Esophagus muscularis mucosa (tissue), 4 donors: Measurements from ENCODE around the gene HIC1. TPM values are rescaled to one million over a fixed set of nuclear protein-coding genes. Genes with fewer than 3 reads are reported as not detected.

ENCODE experiments used
- DNase-seq: peaks from one replicate; pipeline ENCODE4 v3.0.0-alpha.2; 2017; ENCODE audit errors: extremely low spot score
- H3K27ac ChIP-seq, 4 donors: fragments of 200-600 bp; sonication (generic); replicated peaks in 1 of 4; 1 replicate in 3 of 4; 2 replicates in 1 of 4; pipeline ENCODE4 v1.5.1; 2016 to 2019; ENCODE audit warnings: mild to moderate bottlenecking in 1 of 4
- H3K27me3 ChIP-seq, 4 donors: fragments of 200-600 bp; sonication (generic); one replicate each; pipeline versions ENCODE4 v1.5.1 to v1.6.0; 2016 to 2019
- H3K36me3 ChIP-seq, 4 donors: fragments of 200-600 bp; sonication (generic); one replicate each; pipeline ENCODE4 v1.5.1; 2016 to 2019
- H3K4me1 ChIP-seq, 4 donors: fragments of 200-600 bp; sonication (generic); one replicate each; pipeline ENCODE4 v1.5.1; 2016 to 2019
- H3K4me3 ChIP-seq, 4 donors: fragments of 200-600 bp; sonication (generic); 1 replicate in 2 of 4; 2 replicates in 2 of 4; pipeline ENCODE4 v1.5.1; 2016 to 2019; ENCODE audit warnings: mild to moderate bottlenecking in 4 of 4, moderate library complexity in 1 of 4
- H3K9me3 ChIP-seq, 4 donors: fragments of 200-600 bp; sonication (generic); 1 replicate in 3 of 4; 2 replicates in 1 of 4; pipeline ENCODE4 v1.5.1; 2016 to 2019
- EP300 ChIP-seq: sonication (generic); formaldehyde crosslinking; IDR thresholded peaks from one replicate; pipeline ENCODE4 v1.6.1; 2017; ENCODE audit warnings: antibody characterized with exemption
- POLR2A ChIP-seq: fragments of 450-650 bp; IDR thresholded peaks from one replicate; pipeline ENCODE4 v1.6.1; 2017; ENCODE audit warnings: antibody characterized with exemption, moderate library complexity, mild to moderate bottlenecking, low read depth
- POLR2AphosphoS5 ChIP-seq, 2 donors: sonication (generic); formaldehyde crosslinking; IDR thresholded peaks; one replicate each; pipeline ENCODE4 v1.6.1; 2017; ENCODE audit warnings: antibody characterized with exemption in 2 of 2
- WGBS: methylation state at CpG from one replicate; pipeline ENCODE4 v1.1.5; 2018; 5-methylcytosine and 5-hydroxymethylcytosine counted together
- intact Hi-C: fragments of 100-400 bp; cut with DNase I; formaldehyde crosslinking; loops from one replicate; pipeline ENCODE4 v1.15.1; 2023
- total RNA-seq, 4 donors: library from RNA; depleted of rRNA; stranded (reverse); fragments of >200 nt; gene quantifications; one replicate each; pipeline versions ENCODE4 v1.1.0 to v1.2.1, GENCODE V29; 2016
- TF ChIP-seq, protein P1 (sequence below), 3 experiments: fragments of 200-600 bp in 2 of 3; fragments of 450-650 bp in 1 of 3; sonication (generic) in 2 of 3; IDR thresholded peaks; one replicate each; pipeline ENCODE4 v1.5.1; 2017 to 2019; ENCODE audit warnings: antibody characterized with exemption in 3 of 3, mild to moderate bottlenecking in 2 of 3, moderate library complexity in 1 of 3

The HIC1 gene
- total RNA-seq, 4 donors from 2014 or later, result 48.6 to 86.4 (median 54.9) TPM

DNA sequence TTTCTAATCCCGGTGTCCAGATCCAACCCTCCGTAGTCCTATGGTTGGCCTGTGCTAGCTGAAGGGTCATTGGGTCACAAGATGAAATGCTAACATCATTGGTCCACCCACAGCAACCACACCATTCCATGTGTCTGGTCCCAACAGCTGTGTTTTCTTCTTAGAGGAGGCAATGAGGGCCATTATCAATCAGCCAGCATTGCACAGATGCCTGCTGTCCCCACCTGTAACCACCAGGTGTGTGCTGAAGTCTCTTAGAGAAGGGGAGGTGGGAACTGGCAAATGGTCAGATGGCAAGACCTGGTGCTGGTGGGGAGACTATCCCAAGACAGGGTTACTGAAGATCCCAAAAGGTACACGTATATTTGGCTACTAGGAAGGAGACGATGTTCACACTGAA is 37.4 kb downstream of the HIC1 start:
- WGBS, result 87% methylated on average over 4 of the region's 4 CpGs
- peaks cover 0 to 9% (median 0%) of the 10 kb centered on the region in 4 donors for H3K36me3 ChIP-seq
- H3K27me3 ChIP-seq, result no peaks in the 10 kb centered on the region
- no peak for DNase-seq
- no peaks in the 10 kb centered on the region for H3K9me3 ChIP-seq
- no peak for TF ChIP-seq EP300
- TF ChIP-seq POLR2AphosphoS5 (IDR thresholded peaks at IDR 0.05), result no peak
- TF ChIP-seq POLR2A, result no peak
- TF ChIP-seq, protein P1, sequence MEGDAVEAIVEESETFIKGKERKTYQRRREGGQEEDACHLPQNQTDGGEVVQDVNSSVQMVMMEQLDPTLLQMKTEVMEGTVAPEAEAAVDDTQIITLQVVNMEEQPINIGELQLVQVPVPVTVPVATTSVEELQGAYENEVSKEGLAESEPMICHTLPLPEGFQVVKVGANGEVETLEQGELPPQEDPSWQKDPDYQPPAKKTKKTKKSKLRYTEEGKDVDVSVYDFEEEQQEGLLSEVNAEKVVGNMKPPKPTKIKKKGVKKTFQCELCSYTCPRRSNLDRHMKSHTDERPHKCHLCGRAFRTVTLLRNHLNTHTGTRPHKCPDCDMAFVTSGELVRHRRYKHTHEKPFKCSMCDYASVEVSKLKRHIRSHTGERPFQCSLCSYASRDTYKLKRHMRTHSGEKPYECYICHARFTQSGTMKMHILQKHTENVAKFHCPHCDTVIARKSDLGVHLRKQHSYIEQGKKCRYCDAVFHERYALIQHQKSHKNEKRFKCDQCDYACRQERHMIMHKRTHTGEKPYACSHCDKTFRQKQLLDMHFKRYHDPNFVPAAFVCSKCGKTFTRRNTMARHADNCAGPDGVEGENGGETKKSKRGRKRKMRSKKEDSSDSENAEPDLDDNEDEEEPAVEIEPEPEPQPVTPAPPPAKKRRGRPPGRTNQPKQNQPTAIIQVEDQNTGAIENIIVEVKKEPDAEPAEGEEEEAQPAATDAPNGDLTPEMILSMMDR (IDR thresholded peaks at IDR 0.05), result no peak
- intact Hi-C loops, result no loop called here
- H3K27ac ChIP-seq, result peak overlapping the region in 2 of 4 donors; percentile 5 to 87
- H3K4me1 ChIP-seq, result peaks cover 51 to 55% (median 54%) of the 10 kb centered on the region in 4 donors
- no peak overlapping the region for H3K4me3 ChIP-seq

DNA sequence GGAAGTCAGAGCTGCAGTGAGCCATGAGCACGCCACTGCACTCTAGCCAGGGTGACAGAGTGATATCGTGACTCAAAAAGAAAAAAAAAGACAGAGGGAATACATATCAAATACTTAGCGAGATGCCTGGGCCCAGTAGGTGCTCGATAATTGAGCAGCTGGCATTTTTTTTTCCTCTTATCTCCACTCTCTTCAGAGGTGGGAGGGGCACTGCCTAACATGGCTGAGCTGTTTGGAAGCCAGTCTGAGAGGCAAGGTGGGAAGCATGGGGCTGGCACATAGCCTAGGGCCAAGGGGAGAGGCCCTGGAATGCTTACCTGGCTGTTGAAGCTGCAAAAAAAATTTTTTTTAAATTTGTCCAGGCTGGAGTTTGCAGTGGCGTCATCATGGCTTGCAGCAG is 38.4 kb downstream of the HIC1 start:
- TF ChIP-seq POLR2AphosphoS5 (IDR thresholded peaks at IDR 0.05), result no peak
- TF ChIP-seq, protein P1 (IDR thresholded peaks at IDR 0.05), result no peak
- no peak for TF ChIP-seq POLR2A
- TF ChIP-seq EP300, result no peak
- 71% methylated on average over 5 of the region's 5 CpGs for WGBS
- Histone ChIP-seq H3K4me1 (peaks cover 40 to 44% (median 43%) of the 10 kb centered on the region in 4 donors), H3K27ac (no peak overlapping the region), H3K27me3 (no peaks in the 10 kb centered on the region), H3K9me3 (no peaks in the 10 kb centered on the region), H3K4me3 (no peak overlapping the region), H3K36me3 (peaks cover 0 to 9% (median 0%) of the 10 kb centered on the region in 4 donors)
- intact Hi-C loops, result no loop called here
- DNase-seq, result no peak

DNA sequence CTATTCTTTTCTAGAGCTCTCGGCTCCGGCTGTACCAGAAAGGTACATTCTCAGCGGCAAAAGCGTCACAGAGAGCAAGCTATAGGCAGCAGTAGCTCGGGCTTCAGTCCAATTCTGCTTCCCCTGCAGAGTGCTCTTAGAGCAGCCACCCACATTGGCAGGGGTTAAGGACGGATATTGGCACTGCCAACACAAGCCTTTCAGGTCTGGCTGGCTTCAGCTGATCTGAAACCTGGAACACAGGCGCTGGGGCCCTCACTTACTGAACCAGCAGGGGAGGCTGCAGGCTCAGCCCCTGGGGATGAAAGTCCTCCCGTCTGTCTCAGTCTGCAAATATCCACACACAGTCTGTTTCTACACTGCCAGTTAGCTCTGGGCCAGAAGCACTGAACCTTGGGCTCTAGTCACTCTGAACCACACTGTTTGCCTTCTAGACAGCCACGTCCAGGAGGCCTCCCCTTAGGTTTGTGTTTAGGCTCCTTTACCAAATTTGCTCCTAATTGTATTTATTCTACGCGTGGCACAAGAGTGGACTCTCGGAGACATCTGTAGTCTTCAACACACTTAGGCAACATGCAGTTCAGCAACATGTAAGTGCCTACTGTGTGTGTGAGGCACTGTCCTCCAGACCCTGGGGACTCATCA is 40.1 kb downstream of the HIC1 start:
- intact Hi-C loops, result no loop called here

DNA sequence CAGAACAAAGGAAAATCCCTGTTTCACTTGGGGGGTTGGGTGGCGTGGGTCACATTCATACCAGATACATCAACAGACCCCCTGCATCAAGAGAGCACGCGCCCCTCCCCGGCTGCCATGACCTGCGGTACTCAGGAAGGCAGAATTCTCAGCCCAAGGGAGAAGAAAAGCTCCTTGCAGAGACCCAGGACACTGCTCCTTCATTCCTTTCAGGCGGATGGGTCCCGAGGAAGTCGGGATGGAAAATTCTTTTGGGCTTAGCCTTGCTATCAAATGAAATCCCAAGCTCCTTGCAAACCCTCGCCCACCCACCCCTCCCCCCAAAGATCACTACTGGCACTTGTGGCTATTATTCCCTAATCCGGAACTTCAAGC is 40.6 kb downstream of the HIC1 start:
- no peak overlapping the region for H3K4me3 ChIP-seq
- TF ChIP-seq, protein P1 (IDR thresholded peaks at IDR 0.05), result no peak

More for the DNA sequence above, 40.1 kb downstream of the HIC1 start:
- Histone ChIP-seq H3K4me1 (peaks cover 24 to 29% (median 29%) of the 10 kb centered on the region in 4 donors), H3K27me3 (no peaks in the 10 kb centered on the region), H3K4me3 (no peak overlapping the region), H3K27ac (peak overlapping the region in 3 of 4 donors; percentile 18 to 48 (median 35)), H3K36me3 (peaks cover 0 to 9% (median 0%) of the 10 kb centered on the region in 4 donors), H3K9me3 (no peaks in the 10 kb centered on the region)
- TF ChIP-seq POLR2A (no peak), POLR2AphosphoS5 (IDR thresholded peaks at IDR 0.05) (peak in 1 of 2 donors; percentile 29), EP300 (no peak)
- TF ChIP-seq, protein P1 (IDR thresholded peaks at IDR 0.05), result peak; percentile 46 to 78 (median 64)
- no peak for DNase-seq
- 75% methylated on average over 12 of the region's 12 CpGs for WGBS

More for the DNA sequence above, 40.6 kb downstream of the HIC1 start:
- intact Hi-C loops, result no loop called here
- peak overlapping the region in 3 of 4 donors; percentile 18 to 48 (median 35) for H3K27ac ChIP-seq
- no peak for DNase-seq
- H3K9me3 ChIP-seq, result no peaks in the 10 kb centered on the region
- H3K4me1 ChIP-seq, result peaks cover 19 to 24% (median 24%) of the 10 kb centered on the region in 4 donors
- H3K36me3 ChIP-seq, result peaks cover 0 to 9% (median 0%) of the 10 kb centered on the region in 4 donors
- H3K27me3 ChIP-seq, result no peaks in the 10 kb centered on the region
- 81% methylated on average over 9 of the region's 10 CpGs for WGBS
